GM21526 (cell line): ENCODE results near the gene GARIN5A.

Experiments
- ATAC-seq: cut with Tn5 transposase; IDR thresholded peaks from one replicate; pipeline ENCODE4 v1.9.1; 2021; ENCODE audit warnings: moderate library complexity; ENCODE audit not compliant: unreplicated experiment, low FRiP score

GARIN5A gene

DNA sequence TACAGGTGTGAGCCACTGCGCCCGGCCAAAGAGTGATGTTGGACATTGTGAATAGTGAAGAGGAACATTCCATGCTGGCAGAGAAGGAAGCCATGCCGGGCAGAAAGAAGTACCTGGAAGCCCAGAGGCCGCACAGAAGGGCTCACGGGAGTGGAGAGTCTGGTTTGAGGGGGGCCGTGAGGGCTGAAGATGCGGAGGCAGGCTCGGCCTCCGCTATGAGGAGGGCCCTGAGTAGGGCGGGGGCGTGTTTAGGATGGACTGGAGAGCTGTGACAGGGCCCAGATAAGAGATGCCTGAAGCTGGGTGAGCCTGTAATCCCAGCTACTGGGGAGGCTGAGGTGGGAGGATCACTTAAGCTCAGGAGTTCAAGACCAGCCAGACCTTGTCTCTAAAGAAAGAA, 32.7 kb upstream of the GARIN5A start:
- no peak for ATAC-seq

- no peak for ATAC-seq
Measured at GRCh38 chr19:50508843-50509190, 32.2 kb upstream of the GARIN5A start.

- ATAC-seq, result no peak
Measured at GRCh38 chr19:50507376-50507775, 30.7 kb upstream of the GARIN5A start.

GRCh38 chr19:50506700-50507099, 30.1 kb upstream of the GARIN5A start:
- no peak for ATAC-seq

DNA sequence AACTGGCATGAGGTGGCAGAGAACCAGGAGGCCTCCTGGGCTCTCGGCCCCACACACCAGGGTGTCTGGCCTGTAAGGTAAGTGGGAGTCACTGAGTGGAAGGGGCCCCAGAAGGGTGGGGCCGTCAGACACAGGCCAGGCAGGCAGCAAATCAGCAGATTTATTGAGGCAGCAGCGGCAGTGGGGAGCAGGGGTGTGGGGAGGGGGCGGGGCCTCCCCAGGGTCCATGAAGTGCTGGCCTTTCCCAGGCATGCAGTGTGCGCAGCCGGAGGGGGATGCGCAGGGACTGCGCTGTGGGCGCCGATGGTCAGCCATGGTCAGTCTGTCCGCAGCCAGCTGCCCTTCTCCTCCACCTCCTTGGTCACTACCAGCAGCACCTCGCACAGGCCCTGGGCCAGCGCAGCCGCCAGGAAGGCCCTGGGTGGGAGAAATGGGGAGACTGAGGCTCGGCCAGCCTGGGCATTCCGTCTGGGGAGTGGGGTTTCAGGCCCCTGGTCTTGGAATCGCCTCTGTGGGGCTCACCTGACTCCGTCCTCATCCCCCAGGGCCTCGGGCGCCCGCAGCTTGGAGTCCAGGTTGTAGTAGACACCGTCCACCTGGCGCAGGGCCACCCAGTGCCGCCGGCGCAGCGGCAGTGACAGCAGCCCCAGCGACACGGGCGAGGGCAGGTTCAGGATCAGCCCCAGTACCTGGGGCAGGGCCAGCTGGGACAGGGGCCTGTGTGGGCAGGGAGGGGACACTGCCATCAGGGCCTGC, 29.4 kb upstream of the GARIN5A start:
- ATAC-seq, result no peak

GRCh38 chr19:50501568-50502475, 25.2 kb upstream of the GARIN5A start:
- ATAC-seq, result no peak

- ATAC-seq, result no peak
Measured at GRCh38 chr19:50501186-50501567, 24.5 kb upstream of the GARIN5A start.

- ATAC-seq, result no peak
Measured at GRCh38 chr19:50500753-50501151, 24.1 kb upstream of the GARIN5A start.

DNA sequence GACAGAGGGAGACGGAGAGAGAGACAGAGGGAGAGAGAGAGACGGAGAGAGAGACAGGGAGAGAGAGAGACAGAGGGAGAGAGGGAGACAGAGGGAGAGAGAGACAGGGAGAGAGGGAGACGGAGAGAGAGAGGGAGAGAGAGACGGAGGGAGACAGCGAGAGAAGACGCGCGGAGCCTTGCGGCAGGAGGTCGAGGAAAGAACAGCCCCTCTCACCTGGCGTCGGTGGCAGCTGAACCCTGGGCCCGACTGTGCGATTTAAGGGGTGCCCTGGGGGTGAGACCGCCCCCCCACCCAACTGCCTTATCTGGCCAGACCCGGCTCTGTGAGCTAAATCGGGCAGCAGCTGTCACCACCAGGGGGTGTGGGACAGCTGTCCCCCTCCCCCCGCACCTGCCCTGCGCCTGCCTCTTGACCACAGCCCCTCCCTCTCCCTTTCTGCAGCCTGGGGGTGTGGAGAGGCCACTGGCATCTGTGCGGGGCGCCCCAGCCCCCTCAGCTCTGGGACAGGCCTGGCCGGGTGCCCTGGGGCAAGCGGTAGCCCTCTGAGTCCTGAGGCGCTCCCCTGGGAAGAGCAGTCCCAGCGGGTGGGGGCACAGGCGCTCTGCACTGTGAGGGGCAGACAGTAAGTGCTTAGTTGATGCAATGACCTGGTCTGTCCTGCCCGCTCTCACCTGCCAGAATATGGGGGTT, 23.6 kb upstream of the GARIN5A start:
- ATAC-seq, result no peak

DNA sequence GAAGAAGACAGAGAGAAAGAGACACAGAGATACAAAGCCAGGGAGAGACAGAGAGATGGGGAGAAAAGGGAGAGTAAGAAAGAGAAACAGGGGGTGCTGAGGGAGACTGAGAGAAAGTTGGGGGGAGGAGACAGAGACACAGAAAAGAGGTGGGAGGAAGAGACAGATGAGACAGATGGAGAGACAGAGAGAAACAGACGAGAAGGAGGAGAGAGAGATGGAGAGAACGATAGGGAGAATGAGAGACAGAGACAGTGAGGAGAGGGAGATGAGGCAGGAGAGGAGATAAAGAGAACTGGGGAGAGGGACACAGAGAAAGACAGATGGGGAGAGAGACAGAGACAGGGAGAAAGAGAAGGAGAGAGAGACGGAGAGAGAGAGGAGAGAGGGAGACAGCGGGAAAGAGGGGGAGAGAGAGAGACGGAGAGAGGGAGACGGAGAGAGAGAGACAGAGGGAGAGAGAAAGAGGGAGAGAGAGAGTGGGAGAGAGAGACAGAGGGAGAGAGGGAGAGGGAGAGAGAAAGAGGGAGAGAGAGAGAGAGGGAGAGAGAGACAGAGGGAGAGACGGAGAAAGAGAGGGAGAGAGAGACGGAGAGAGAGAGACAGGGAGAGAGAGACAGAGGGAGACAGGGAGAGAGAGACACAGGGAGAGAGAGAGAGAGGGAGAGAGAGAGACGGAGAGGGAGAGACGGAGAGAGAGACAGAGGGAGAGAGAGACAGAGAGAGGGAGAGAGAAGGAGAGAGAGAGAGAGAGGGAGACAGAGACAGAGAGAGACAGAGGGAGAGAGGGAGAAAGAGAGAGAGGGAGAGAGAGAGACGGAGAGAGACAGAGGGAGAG, 21.8 kb upstream of the GARIN5A start:
- ATAC-seq, result no peak

GRCh38 chr19:50497022-50497405, 20.4 kb upstream of the GARIN5A start:
- no peak for ATAC-seq

GRCh38 chr19:50496189-50497021, 19.8 kb upstream of the GARIN5A start:
- ATAC-seq, result no peak

- no peak for ATAC-seq
Measured at GRCh38 chr19:50495020-50495531, 18.4 kb upstream of the GARIN5A start.

GRCh38 chr19:50494186-50495019, 17.8 kb upstream of the GARIN5A start:
- ATAC-seq, result no peak

- no peak for ATAC-seq
Measured at GRCh38 chr19:50493171-50493570, 16.5 kb upstream of the GARIN5A start.

GRCh38 chr19:50492303-50493052, 15.8 kb upstream of the GARIN5A start:
- ATAC-seq, result no peak

GRCh38 chr19:50490991-50491472, 14.4 kb upstream of the GARIN5A start:
- ATAC-seq, result no peak

GRCh38 chr19:50490411-50490811, 13.8 kb upstream of the GARIN5A start:
- no peak for ATAC-seq
